GM19043 (cell line): Measurements from ENCODE around the gene ATP6V0D1.

Experiments used
- ATAC-seq: cut with Tn5 transposase; IDR thresholded peaks from one replicate; pipeline ENCODE4 v1.9.1; 2021; ENCODE audit warnings: low read depth; ENCODE audit not compliant: unreplicated experiment

ATP6V0D1 gene

GRCh38 chr16:67445913-67446907 is 34.7 kb downstream of the ATP6V0D1 start:
- no peak for ATAC-seq

- no peak for ATAC-seq
Measured at GRCh38 chr16:67445441-67445912, 35.5 kb downstream of the ATP6V0D1 start.

GRCh38 chr16:67445126-67445426 is 35.9 kb downstream of the ATP6V0D1 start:
- ATAC-seq, result no peak

- no peak for ATAC-seq
Measured at GRCh38 chr16:67444259-67445125, 36.5 kb downstream of the ATP6V0D1 start.

GRCh38 chr16:67443265-67443664 is 37.7 kb downstream of the ATP6V0D1 start:
- no peak for ATAC-seq

- no peak for ATAC-seq
Measured at GRCh38 chr16:67442581-67443255, 38.2 kb downstream of the ATP6V0D1 start.

GRCh38 chr16:67441907-67442306 is 39.0 kb downstream of the ATP6V0D1 start:
- ATAC-seq, result no peak

- no peak for ATAC-seq
Measured at GRCh38 chr16:67441271-67441753, 39.6 kb downstream of the ATP6V0D1 start.

DNA sequence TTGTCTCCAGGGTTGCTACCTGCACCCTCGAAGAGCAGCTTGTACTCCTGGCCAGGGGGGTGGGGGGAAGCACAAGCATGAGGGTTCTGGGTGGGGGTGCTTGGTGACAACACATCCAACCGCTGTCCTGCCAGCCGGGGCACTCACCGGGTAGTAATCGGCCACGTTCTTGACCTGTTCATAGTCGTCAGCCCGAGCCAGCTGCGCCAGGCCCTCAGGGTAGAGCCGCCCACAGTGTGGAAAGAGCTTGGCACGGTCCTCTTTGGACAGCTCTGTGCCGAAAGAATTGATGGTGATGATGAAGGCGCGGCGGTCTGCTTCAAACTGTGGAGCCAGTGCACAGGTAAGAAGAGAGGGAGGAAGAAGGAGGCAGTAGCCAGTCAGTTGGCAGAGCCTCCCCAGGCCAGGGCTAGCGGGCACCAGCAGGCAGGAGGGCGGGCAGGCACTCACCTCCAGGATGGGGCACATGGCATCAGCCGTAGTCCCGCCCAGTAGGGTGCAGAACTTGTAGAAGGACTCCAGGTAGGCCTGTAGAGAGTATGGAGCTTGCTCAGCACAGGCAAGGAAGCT is 42.0 kb downstream of the ATP6V0D1 start:
- no peak for ATAC-seq

- no peak for ATAC-seq
Measured at GRCh38 chr16:67438098-67438791, 42.7 kb downstream of the ATP6V0D1 start.

DNA sequence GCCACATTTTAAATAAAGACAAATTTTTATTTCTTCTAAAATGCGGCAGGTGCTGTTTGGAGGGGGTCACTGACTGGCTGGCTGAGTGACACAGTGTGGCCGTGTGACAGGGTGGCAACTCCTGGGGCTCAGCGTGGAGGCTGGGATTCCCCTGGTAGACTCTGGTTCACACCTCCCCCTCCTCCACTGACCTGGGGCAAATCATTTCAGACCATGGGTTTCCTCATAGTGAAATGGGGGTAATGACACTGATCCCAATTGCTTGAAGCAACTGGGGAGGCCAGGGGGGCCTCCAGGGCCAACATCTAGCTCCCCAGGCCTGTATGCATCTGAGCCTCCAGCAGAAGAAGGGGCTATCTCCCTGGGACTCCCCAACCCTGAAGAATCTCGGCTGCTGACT is 43.4 kb downstream of the ATP6V0D1 start:
- ATAC-seq, result no peak

DNA sequence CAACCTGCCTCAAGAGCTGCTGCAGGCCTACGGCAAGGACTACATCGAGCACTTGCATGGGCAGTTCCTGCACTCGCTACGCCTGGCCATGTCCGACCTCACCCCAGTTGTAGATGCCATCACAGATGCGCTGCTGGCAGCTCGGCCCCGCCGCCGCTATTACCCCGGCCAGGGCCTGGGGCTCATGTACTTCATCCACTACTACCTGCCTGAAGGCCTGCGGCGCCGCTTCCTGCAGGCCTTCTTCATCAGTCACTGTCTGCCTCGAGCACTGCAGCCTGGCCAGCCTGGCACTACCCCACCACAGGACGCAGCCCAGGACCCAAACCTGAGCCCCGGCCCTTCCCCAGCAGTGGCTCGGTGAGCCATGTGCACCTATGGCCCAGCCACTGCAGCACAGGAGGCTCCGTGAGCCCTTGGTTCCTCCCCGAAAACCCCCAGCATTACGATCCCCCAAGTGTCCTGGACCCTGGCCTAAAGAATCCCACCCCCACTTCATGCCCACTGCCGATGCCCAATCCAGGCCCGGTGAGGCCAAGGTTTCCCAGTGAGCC is 44.2 kb downstream of the ATP6V0D1 start:
- no peak for ATAC-seq

- no peak for ATAC-seq
Measured at GRCh38 chr16:67435758-67436164, 45.2 kb downstream of the ATP6V0D1 start.

GRCh38 chr16:67433131-67433719 is 47.7 kb downstream of the ATP6V0D1 start:
- no peak for ATAC-seq

DNA sequence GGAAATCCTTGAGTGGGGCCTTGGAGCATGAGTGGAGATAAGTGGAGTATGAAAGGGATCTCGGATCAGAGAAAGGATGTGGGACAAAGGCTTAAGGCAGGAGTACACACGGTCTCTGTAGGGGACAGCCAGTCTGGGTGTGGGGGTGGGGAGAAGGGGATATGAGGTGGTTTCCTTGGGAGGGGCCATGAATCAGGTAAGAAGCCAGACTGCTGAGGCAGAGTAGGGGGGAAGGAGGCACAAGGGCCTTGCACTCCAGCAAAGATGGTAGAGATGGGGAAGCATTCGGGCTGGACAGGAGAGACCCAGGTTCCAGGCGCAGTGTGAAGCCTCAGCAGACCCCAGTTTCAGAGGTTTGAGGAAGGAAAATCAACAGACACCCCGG is 48.5 kb downstream of the ATP6V0D1 start:
- ATAC-seq, result no peak

- ATAC-seq, result no peak
Measured at GRCh38 chr16:67431775-67432505, 49.0 kb downstream of the ATP6V0D1 start.

- no peak for ATAC-seq
Measured at GRCh38 chr16:67430977-67431774, 49.8 kb downstream of the ATP6V0D1 start, which contains the start of gene HSD11B2. HSD11B2 (plus strand) TSS chr16:67431121; CDS start chr16:67431249, 128 bp downstream.
